ENCODE results near the gene RASA2. TPM values are rescaled to one million over a fixed set of nuclear protein-coding genes. Genes with fewer than 3 reads are reported as not detected.

RASA2 gene
- total and polyA plus RNA-seq, 9 of the 15 experiments (the other 6 are each of a cell fraction or from before 2014, with no cell fraction given), result 2.0 to 12.8 (median 9.5) TPM

GRCh38 chr3:141441381-141442364, 45.2 kb upstream of the RASA2 start (continued):
- TF ChIP-seq, protein P1, sequence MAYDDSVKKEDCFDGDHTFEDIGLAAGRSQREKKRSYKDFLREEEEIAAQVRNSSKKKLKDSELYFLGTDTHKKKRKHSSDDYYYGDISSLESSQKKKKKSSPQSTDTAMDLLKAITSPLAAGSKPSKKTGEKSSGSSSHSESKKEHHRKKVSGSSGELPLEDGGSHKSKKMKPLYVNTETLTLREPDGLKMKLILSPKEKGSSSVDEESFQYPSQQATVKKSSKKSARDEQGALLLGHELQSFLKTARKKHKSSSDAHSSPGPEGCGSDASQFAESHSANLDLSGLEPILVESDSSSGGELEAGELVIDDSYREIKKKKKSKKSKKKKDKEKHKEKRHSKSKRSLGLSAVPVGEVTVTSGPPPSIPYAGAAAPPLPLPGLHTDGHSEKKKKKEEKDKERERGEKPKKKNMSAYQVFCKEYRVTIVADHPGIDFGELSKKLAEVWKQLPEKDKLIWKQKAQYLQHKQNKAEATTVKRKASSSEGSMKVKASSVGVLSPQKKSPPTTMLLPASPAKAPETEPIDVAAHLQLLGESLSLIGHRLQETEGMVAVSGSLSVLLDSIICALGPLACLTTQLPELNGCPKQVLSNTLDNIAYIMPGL (CRISPR knock-in tag; IDR thresholded peaks at IDR 0.05), result no peak
- TF ChIP-seq SRF (CRISPR knock-in tag; IDR thresholded peaks at IDR 0.05) (no peak), ATF1 (CRISPR knock-in tag; IDR thresholded peaks at IDR 0.05) (no peak), ATF1 (tag; IDR thresholded peaks at IDR 0.05) (peak; percentile 39; the same call in 1 of the 2 replicates), ZNF436 (CRISPR knock-in tag; IDR thresholded peaks at IDR 0.05) (no peak), NFE2 (IDR thresholded peaks at IDR 0.05; ENCODE audit: low read depth) (peak; percentile 97), NONO (IDR thresholded peaks at IDR 0.05; ENCODE audit: low read depth in 2 of 2, low read length in 1 of 2) (no peak), ZKSCAN8 (CRISPR knock-in tag; IDR thresholded peaks at IDR 0.05) (no peak), MEIS2 (IDR thresholded peaks at IDR 0.05; ENCODE audit: partially characterized antibody) (no peak), RB1 (IDR thresholded peaks at IDR 0.05; ENCODE audit: low read depth) (no peak), ZNF184 (CRISPR knock-in tag; IDR thresholded peaks at IDR 0.05) (no peak), TAL1 (IDR thresholded peaks at IDR 0.05) (no peak), ZSCAN29 (IDR thresholded peaks at IDR 0.05) (no peak), ZNF511 (CRISPR knock-in tag; IDR thresholded peaks at IDR 0.05) (no peak), FUS (optimal IDR thresholded peaks at IDR 0.05; ENCODE audit: low read depth, low read length) (no peak), RBM25 (IDR thresholded peaks at IDR 0.05; ENCODE audit: low read depth, low read length, severe bottlenecking) (no peak), NR3C1 (CRISPR knock-in tag; IDR thresholded peaks at IDR 0.05) (no peak), SIN3B (IDR thresholded peaks at IDR 0.05; ENCODE audit: low read depth) (no peak), FOS (IDR thresholded peaks at IDR 0.05; ENCODE audit: extremely low read depth, insufficient read length) (peak; percentile 39), LCOR (CRISPR knock-in tag; IDR thresholded peaks at IDR 0.05) (no peak)
- TF ChIP-seq, protein P2, sequence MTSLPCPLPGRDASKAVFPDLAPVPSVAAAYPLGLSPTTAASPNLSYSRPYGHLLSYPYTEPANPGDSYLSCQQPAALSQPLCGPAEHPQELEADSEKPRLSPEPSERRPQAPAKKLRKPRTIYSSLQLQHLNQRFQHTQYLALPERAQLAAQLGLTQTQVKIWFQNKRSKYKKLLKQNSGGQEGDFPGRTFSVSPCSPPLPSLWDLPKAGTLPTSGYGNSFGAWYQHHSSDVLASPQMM (CRISPR knock-in tag; IDR thresholded peaks at IDR 0.05), result no peak
- TF ChIP-seq, protein P3, sequence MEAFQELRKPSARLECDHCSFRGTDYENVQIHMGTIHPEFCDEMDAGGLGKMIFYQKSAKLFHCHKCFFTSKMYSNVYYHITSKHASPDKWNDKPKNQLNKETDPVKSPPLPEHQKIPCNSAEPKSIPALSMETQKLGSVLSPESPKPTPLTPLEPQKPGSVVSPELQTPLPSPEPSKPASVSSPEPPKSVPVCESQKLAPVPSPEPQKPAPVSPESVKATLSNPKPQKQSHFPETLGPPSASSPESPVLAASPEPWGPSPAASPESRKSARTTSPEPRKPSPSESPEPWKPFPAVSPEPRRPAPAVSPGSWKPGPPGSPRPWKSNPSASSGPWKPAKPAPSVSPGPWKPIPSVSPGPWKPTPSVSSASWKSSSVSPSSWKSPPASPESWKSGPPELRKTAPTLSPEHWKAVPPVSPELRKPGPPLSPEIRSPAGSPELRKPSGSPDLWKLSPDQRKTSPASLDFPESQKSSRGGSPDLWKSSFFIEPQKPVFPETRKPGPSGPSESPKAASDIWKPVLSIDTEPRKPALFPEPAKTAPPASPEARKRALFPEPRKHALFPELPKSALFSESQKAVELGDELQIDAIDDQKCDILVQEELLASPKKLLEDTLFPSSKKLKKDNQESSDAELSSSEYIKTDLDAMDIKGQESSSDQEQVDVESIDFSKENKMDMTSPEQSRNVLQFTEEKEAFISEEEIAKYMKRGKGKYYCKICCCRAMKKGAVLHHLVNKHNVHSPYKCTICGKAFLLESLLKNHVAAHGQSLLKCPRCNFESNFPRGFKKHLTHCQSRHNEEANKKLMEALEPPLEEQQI (IDR thresholded peaks at IDR 0.05), result peak; percentile 72
- TF ChIP-seq, protein P4, sequence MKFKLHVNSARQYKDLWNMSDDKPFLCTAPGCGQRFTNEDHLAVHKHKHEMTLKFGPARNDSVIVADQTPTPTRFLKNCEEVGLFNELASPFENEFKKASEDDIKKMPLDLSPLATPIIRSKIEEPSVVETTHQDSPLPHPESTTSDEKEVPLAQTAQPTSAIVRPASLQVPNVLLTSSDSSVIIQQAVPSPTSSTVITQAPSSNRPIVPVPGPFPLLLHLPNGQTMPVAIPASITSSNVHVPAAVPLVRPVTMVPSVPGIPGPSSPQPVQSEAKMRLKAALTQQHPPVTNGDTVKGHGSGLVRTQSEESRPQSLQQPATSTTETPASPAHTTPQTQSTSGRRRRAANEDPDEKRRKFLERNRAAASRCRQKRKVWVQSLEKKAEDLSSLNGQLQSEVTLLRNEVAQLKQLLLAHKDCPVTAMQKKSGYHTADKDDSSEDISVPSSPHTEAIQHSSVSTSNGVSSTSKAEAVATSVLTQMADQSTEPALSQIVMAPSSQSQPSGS (CRISPR knock-in tag; IDR thresholded peaks at IDR 0.05), result no peak

All from K562 (cell line).